GM19397 (cell line): ENCODE measurements around the gene CFAP221.

ENCODE experiments used
- ATAC-seq: cut with Tn5 transposase; IDR thresholded peaks from one replicate; pipeline ENCODE4 v1.9.1; 2021; ENCODE audit warnings: mild to moderate bottlenecking, moderate library complexity; ENCODE audit not compliant: unreplicated experiment

Gene CFAP221

GRCh38 chr2:119536211-119536610, 8.0 kb upstream of the CFAP221 start:
- no peak for ATAC-seq

- ATAC-seq: no peak
Observed at GRCh38 chr2:119536707-119537106, 7.5 kb upstream of the CFAP221 start.

GRCh38 chr2:119537792-119538191, 6.5 kb upstream of the CFAP221 start:
- ATAC-seq: no peak

GRCh38 chr2:119541476-119541875, 2.8 kb upstream of the CFAP221 start:
- ATAC-seq: no peak

GRCh38 chr2:119544939-119545475, 758 bp downstream of the CFAP221 start:
- ATAC-seq: no peak

- no peak for ATAC-seq
Observed at GRCh38 chr2:119545754-119546446, 1.7 kb downstream of the CFAP221 start.

- no peak for ATAC-seq
Observed at GRCh38 chr2:119546447-119546767, 2.2 kb downstream of the CFAP221 start.

GRCh38 chr2:119548516-119549120, 4.4 kb downstream of the CFAP221 start:
- ATAC-seq: no peak

GRCh38 chr2:119549241-119549640, 5.0 kb downstream of the CFAP221 start:
- no peak for ATAC-seq

GRCh38 chr2:119550346-119550745, 6.1 kb downstream of the CFAP221 start:
- ATAC-seq: no peak

GRCh38 chr2:119550856-119551255, 6.6 kb downstream of the CFAP221 start:
- ATAC-seq: no peak

- ATAC-seq: no peak
Observed at GRCh38 chr2:119552902-119553301, 8.7 kb downstream of the CFAP221 start.

- ATAC-seq: no peak
Observed at GRCh38 chr2:119553687-119554344, 9.6 kb downstream of the CFAP221 start.

GRCh38 chr2:119565481-119565880, 21.2 kb downstream of the CFAP221 start:
- ATAC-seq: no peak

- ATAC-seq: no peak
Observed at GRCh38 chr2:119567292-119567691, 23.0 kb downstream of the CFAP221 start.

- peak; percentile 90 for ATAC-seq
Observed at GRCh38 chr2:119574108-119574815, 30.0 kb downstream of the CFAP221 start.

- no peak for ATAC-seq
Observed at GRCh38 chr2:119574864-119575263, 30.6 kb downstream of the CFAP221 start.

- no peak for ATAC-seq
Observed at GRCh38 chr2:119575439-119575838, 31.2 kb downstream of the CFAP221 start.

- no peak for ATAC-seq
Observed at GRCh38 chr2:119579424-119580295, 35.4 kb downstream of the CFAP221 start.

- no peak for ATAC-seq
Observed at GRCh38 chr2:119580550-119581072, 36.4 kb downstream of the CFAP221 start.
